ENCODE data around the gene DVL3.
"Not testable (repeated sequence)": the region's sequence is repeated elsewhere in the genome, so short reads cannot be mapped to it uniquely, and the experiment has no call there.

The DVL3 gene

DNA sequence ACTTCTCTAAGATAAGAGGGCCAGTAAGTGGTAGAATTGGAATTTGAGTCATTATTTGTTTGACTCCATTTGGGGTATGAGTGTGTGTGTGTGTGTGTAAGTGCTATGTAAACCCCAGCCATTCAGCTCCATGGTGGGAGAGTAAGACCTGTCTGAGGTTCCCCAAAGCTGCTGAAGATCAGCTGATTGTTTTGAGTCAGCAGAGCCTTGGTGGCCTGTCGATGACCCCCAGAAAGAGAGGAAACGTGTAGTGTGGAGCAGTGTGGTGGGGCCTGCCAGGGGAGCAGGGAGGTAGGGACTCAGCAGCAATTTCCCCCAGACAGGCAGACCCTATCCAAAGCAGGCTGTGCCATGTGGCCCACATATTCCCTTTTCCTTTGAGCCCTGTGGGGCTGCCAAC is 5.3 kb downstream of the DVL3 start:
- no peak for TF ChIP-seq JUND (IDR thresholded peaks at IDR 0.05; ENCODE audit: low read depth)
- DNase-seq (ENCODE audit: low read depth in 1 of 2, low spot score in 1 of 2) = no peak
- in situ Hi-C loops (cut with HindIII; ENCODE audit: low pct_unique_long_range_greater_than_20kb, low sequenced_read_pairs) = no loop called here

DNA sequence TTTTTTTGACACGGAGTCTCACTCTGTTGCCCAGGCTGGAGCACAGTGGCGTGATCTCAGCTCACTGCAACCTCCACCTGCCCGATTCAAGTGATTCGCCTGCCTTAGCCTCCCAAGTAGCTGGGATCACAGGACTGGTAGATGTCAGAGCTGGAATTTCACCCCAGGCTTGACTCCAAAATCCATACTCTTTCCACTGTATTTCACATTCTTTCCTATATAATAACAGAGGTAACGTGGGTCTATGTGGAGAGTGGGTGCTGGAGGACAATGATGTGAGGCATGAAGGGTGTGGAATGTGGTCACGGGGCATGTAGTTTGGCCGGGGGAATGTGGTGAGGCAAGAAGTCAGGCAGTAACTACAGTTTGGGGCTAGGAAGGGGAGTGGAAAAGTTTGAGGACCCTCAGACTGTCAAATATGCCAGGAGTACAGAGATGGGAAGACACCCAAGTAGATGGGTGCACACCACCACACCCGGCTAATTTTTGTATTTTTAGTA is 7.4 kb downstream of the DVL3 start:
- DNase-seq (ENCODE audit: low read depth in 1 of 2, low spot score in 1 of 2); in situ Hi-C loops (cut with HindIII; ENCODE audit: low pct_unique_long_range_greater_than_20kb, low sequenced_read_pairs): not testable (repeated sequence)

DNA sequence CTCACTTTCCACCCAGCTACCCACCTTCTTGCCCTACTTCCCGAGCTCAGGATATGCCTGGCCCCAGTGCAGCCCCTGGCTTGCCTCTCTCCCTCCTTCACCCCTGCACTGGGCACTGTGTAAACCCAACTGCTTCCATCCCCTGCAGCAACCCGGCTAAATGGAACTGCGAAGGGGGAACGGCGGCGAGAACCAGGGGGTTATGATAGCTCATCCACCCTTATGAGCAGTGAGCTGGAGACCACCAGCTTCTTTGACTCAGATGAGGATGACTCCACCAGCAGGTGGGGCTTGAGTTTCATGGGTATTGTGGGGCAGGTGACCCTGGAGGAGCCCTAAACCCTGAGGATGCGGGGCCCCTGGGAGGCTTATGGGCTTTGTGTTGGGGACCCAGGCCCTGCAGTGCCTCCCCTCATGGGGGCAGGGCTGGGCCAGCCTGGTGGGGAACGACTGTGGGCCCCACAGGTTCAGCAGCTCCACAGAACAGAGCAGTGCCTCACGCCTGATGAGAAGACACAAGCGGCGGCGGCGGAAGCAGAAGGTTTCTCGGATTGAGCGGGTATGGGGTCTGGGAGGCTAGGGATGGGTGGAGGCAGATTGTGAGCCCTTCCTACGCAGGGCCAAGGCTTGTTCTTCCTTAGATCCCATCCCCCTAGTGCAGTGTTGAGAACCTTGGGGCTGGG is 9.6 kb downstream of the DVL3 start:
- DNase-seq (ENCODE audit: low read depth in 1 of 2, low spot score in 1 of 2) = no peak
- in situ Hi-C loops (cut with HindIII; ENCODE audit: low pct_unique_long_range_greater_than_20kb, low sequenced_read_pairs) = no loop called here
- TF ChIP-seq JUND (IDR thresholded peaks at IDR 0.05; ENCODE audit: low read depth) = no peak

DNA sequence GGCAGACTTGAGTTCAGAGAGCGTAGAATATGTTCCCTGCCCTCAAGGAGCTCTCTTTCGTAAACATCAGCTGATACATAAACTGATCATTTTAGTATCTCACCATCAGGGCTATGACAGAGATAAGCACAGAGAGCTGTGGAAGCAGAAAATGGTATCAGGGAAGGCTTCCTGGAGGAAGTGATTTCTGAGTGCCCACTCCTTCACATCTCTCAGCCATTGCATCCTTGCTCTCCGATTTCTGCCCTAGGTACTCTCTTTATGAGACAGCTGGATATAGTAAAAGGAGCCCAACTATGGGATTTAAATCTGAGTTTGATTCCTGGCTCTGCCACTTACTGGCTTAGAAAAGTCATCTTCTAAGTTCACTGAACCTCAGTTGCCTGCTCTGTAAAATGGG is 10.4 kb downstream of the DVL3 start:
- no peak for TF ChIP-seq JUND (IDR thresholded peaks at IDR 0.05; ENCODE audit: low read depth)
- no peak for DNase-seq (ENCODE audit: low read depth in 1 of 2, low spot score in 1 of 2)
- in situ Hi-C loops (cut with HindIII; ENCODE audit: low pct_unique_long_range_greater_than_20kb, low sequenced_read_pairs) = no loop called here

DNA sequence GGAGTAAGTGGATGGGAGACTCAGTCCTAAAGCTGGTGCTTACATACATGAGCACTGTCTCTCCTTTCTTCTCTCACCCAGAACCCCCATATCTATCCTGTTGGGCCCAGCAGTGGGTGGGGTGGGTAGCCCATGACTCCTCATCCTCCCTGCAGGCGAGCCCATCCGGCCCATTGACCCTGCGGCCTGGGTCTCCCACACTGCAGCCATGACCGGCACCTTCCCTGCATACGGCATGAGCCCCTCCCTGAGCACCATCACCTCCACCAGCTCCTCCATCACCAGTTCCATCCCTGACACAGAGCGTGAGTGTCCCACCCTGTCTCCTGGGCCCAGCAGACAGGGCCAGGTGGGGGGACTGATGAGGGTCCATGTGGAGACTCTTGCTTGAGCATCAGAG is 11.5 kb downstream of the DVL3 start:
- TF ChIP-seq JUND (IDR thresholded peaks at IDR 0.05; ENCODE audit: low read depth) = no peak
- no peak for DNase-seq (ENCODE audit: low read depth in 1 of 2, low spot score in 1 of 2)
- in situ Hi-C loops (cut with HindIII; ENCODE audit: low pct_unique_long_range_greater_than_20kb, low sequenced_read_pairs) = no loop called here

DNA sequence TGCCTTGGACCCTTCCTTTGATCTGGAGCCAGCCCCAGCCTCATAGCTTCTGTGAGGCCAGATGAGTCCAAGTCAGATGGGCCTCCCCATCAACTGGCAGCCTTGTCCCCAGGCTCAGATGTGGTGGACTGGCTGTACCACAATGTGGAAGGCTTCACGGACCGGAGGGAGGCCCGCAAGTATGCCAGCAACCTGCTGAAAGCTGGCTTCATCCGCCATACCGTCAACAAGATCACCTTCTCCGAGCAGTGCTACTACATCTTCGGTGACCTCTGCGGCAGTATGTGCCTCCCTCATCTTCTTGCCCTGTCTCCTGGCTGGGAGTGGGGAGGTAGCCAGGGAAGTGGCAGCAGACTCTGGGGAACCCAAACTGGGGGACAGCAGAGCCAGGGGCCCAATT is 12.6 kb downstream of the DVL3 start:
- DNase-seq (ENCODE audit: low read depth in 1 of 2, low spot score in 1 of 2) = no peak
- in situ Hi-C loops (cut with HindIII; ENCODE audit: low pct_unique_long_range_greater_than_20kb, low sequenced_read_pairs) = no loop called here
- no peak for TF ChIP-seq JUND (IDR thresholded peaks at IDR 0.05; ENCODE audit: low read depth)

DNA sequence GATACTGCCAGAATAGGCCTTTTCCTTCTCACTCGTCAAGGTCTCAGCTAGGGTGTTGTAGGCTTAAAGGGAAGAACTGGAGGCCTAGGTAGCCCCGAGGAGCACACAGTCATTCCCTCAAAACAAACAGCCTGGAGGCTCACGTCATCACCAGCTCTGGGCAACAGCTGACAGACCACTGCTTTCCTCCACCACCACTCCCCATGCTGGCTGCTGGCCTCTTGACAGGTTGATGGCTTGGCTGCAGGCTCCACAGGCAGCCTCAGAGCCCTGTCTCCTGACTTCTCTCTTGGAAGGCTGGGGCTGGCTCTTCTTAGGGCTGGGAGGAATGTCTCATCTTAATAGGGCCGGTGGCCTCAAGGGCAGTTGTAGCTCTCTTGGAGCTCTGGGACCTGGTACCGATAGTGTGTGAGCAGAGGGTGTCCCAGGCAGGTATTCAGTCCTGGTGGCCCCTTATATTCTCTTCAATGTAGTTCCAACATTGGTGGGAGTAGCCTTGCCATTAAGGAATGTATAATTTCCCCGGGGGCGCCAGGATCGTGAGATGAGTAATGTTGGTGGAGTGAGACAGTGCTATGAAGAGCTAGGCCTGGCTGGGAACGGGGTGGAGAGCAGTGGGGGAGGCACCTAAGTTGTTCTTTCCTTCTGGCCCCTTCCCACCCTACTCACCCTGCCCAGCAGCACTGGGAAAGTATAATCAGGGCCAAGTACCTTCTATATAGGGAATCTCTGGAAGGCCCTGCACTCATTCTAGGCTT is 13.4 kb downstream of the DVL3 start:
- no peak for TF ChIP-seq JUND (IDR thresholded peaks at IDR 0.05; ENCODE audit: low read depth)
- no peak for DNase-seq (ENCODE audit: low read depth in 1 of 2, low spot score in 1 of 2)
- in situ Hi-C loops (cut with HindIII; ENCODE audit: low pct_unique_long_range_greater_than_20kb, low sequenced_read_pairs) = no loop called here

DNA sequence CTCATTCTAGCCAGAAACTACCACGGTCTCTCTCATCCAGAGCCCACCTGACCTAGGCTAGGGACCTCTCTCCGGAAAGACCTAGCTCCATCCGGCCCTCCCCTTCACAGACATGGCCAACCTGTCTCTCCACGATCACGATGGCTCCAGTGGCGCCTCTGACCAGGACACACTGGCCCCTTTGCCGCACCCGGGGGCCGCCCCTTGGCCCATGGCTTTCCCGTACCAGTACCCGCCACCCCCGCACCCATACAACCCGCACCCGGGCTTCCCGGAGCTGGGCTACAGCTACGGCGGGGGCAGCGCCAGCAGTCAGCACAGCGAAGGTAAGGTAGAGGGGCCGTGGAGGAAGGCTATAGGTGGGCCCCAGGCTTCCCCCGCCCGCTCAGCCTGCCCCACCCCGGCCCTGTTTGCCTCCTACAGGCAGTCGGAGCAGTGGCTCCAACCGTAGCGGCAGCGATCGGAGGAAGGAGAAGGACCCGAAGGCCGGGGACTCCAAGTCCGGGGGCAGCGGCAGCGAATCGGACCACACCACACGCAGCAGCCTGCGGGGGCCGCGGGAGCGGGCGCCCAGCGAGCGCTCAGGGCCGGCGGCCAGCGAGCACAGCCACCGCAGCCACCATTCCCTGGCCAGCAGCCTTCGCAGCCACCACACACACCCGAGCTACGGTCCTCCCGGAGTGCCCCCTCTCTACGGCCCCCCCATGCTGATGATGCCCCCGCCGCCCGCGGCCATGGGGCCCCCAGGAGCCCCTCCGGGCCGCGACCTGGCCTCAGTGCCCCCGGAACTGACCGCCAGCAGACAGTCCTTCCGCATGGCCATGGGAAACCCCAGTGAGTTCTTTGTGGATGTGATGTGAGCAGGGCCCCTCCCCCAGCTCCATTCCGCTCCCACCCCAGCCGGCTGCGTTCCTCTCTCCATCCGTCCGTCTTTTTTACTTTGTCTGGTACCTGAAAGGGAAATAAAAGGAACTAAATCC is 15.0 kb downstream of the DVL3 start:
- no peak for DNase-seq (ENCODE audit: low read depth in 1 of 2, low spot score in 1 of 2)
- no peak for TF ChIP-seq JUND (IDR thresholded peaks at IDR 0.05; ENCODE audit: low read depth)
- in situ Hi-C loops (cut with HindIII; ENCODE audit: low pct_unique_long_range_greater_than_20kb, low sequenced_read_pairs) = no loop called here

DNA sequence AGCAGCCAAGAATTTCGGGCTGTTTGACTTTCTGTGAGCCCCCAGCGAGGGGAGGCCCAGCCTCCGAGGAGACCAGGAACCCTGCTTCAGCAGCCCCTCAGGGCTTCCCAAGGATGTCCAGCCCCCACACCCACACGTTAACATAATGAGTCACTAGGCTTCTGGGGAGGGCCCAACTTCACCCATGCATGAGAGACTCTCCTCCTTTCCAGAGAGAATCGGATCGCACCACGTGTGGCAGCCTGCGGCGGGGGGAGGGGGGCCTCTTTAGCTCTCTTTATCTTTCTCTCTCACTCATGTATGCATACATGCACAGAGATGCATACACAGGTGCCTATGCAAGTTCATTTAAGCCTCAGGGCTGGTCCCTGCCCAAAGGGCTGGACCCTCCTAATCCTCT is 16.4 kb downstream of the DVL3 start:
- DNase-seq (ENCODE audit: low read depth in 1 of 2, low spot score in 1 of 2) = no peak
- TF ChIP-seq JUND (IDR thresholded peaks at IDR 0.05; ENCODE audit: low read depth) = no peak
- in situ Hi-C loops (cut with HindIII; ENCODE audit: low pct_unique_long_range_greater_than_20kb, low sequenced_read_pairs) = no loop called here

DNA sequence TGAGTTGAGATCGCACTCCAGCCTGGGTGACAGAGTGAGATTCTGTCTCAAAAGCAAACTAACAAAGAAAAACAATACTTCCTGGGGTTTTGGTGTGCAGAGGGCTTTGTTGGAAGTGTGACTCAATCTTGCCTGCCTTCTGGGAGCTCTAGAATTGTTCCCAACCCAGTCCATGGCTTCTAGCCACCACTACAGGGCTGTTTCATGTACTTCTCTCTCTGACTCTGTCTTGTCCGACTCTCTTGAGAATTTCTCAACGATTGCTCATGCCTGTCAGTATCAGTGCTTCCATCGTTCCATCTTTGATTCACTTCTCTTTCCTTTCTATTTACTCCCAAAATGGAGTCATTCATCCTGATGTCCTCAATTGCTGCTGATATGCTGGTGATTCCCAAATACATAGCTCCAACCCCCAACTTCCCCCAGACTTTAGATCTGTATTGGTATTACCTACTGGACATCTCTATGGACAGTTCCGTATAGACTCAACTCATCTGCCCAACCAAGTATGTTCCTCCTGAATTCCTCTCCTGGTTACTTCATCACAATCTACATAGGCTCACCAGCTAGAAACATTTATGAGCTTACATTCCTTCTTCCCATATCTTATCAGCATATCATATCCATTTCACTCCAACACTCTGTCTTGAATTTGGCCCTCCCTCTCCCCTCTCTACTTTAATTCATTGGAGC is 17.6 kb downstream of the DVL3 start:
- no peak for DNase-seq (ENCODE audit: low read depth in 1 of 2, low spot score in 1 of 2)
- no peak for TF ChIP-seq JUND (IDR thresholded peaks at IDR 0.05; ENCODE audit: low read depth)
- in situ Hi-C loops (cut with HindIII; ENCODE audit: low pct_unique_long_range_greater_than_20kb, low sequenced_read_pairs) = no loop called here

DNA sequence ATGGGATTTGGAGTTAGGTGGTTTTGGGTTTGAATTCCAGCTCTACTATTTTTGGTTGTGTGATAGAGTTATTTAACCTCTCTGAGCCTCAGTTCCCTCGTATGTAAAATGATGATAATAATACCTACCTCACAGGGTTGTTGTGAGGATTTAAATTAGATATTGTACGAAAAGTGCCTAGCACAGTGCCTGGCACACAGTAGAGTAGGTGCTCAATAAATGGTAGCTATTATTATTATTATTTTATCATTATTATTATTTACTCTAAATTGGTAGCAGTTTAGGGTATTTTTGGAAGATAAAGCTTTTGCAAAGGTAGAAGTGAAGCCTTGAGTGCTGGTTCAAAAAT is 18.2 kb downstream of the DVL3 start:
- no peak for DNase-seq (ENCODE audit: low read depth in 1 of 2, low spot score in 1 of 2)
- in situ Hi-C loops (cut with HindIII; ENCODE audit: low pct_unique_long_range_greater_than_20kb, low sequenced_read_pairs) = no loop called here
- no peak for TF ChIP-seq JUND (IDR thresholded peaks at IDR 0.05; ENCODE audit: low read depth)

DNA sequence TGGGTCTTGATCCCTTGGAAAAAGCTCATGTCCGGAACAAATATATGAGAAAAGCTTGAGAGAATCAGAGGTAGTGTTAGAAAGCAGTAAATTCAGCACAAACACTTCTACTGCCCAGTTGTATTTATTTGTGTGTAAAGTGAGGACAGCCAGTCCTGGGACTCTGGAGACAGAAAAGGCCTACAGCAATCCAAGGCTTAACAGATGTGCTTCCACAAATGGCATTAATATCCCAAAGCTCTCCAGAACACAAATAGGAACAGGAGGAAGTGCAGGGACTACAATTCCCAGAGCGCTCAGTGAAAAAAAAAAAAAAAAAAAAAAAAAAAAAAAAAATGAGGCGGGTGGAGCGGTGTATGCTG is 19.1 kb downstream of the DVL3 start:
- in situ Hi-C loops (cut with HindIII; ENCODE audit: low pct_unique_long_range_greater_than_20kb, low sequenced_read_pairs) = no loop called here
- no peak for DNase-seq (ENCODE audit: low read depth in 1 of 2, low spot score in 1 of 2)
- TF ChIP-seq JUND (IDR thresholded peaks at IDR 0.05; ENCODE audit: low read depth) = no peak

Data from T47D (cell line).